H1 (cell line): ENCODE data around the gene GJD3. TPM values are rescaled to one million over a fixed set of nuclear protein-coding genes. Genes with fewer than 3 reads are reported as not detected.

Experiments
- CTCF ChIA-PET: fragments of 300-600 bp; sonication (Branson Sonifier 250); formaldehyde crosslinking; loops from one replicate; lab custom pipeline; 2021; ENCODE audit not compliant: partially characterized antibody; lab: Charles Lee
- POLR2A ChIA-PET: fragments of 300-600 bp; sonication (Branson Sonifier 250); formaldehyde crosslinking; loops from one replicate; lab custom pipeline; 2021; ENCODE audit warnings: inconsistent platforms; ENCODE audit not compliant: partially characterized antibody; lab: Charles Lee
- DNase-seq, 2 experiments: peaks; one replicate each; pipeline versions ENCODE4 v3.0.0 to v3.0.0-alpha.2; 2010 to 2022; ENCODE audit warnings: low spot score in 2 of 2, low read depth in 1 of 2, mixed read lengths in 1 of 2
- FAIRE-seq: peaks from 2 replicates; lab custom pipeline; 2011; peaks lifted over from hg19 to GRCh38; lab: Jason Lieb, UNC
- H2AFZ ChIP-seq: 2 replicates; pipeline ENCODE4 v1.8.1; 2012; ENCODE audit warnings: low read length, inconsistent platforms
- H2AK5ac ChIP-seq: 2 replicates; pipeline ENCODE4 v1.6.1; 2013; ENCODE audit warnings: low read depth, low read length
- H2BK120ac ChIP-seq: replicated peaks from 2 replicates; pipeline ENCODE3; 2013; ENCODE audit warnings: low read depth, low read length, inconsistent platforms
- H2BK12ac ChIP-seq: 2 replicates; pipeline ENCODE4 v1.6.1; 2013; ENCODE audit warnings: low read depth, low read length
- H2BK15ac ChIP-seq: 2 replicates; pipeline ENCODE4 v1.6.1; 2013; ENCODE audit warnings: low read length
- H2BK20ac ChIP-seq: 2 replicates; pipeline ENCODE4 v1.6.1; 2013; ENCODE audit warnings: low read length
- H2BK5ac ChIP-seq: 2 replicates; pipeline ENCODE4 v1.6.1; 2013; ENCODE audit warnings: low read depth, low read length
- H3K14ac ChIP-seq: 2 replicates; pipeline ENCODE4 v1.6.1; 2013; ENCODE audit warnings: inconsistent platforms; ENCODE audit not compliant: insufficient read length
- H3K18ac ChIP-seq: 2 replicates; pipeline ENCODE4 v1.6.1; 2013; ENCODE audit warnings: low read length; ENCODE audit errors: extremely low read depth
- H3K23ac ChIP-seq: 2 replicates; pipeline ENCODE4 v1.6.1; 2013; ENCODE audit warnings: inconsistent platforms; ENCODE audit not compliant: insufficient read length
- H3K23me2 ChIP-seq: 2 replicates; pipeline ENCODE4 v1.6.1; 2013; ENCODE audit warnings: low read depth, low read length
- H3K27ac ChIP-seq: 2 replicates; pipeline ENCODE4 v1.6.1; 2011; ENCODE audit warnings: low read depth, low read length, inconsistent platforms
- H3K27me3 ChIP-seq, 4 experiments: replicated peaks in 1 of 4; 1 replicate in 1 of 4; 2 replicates in 3 of 4; pipeline versions ENCODE4 v1.6.1 to v1.8.1; 2011 to 2013; ENCODE audit warnings: low read length in 3 of 4, mild to moderate bottlenecking in 3 of 4, inconsistent platforms in 2 of 4, mixed read lengths in 2 of 4, moderate library complexity in 1 of 4; ENCODE audit not compliant: control insufficient read depth in 3 of 4, insufficient read depth in 3 of 4; ENCODE audit errors: extremely low read depth in 1 of 4
- H3K36me3 ChIP-seq, 4 experiments: 2 replicates each; pipeline versions ENCODE4 v1.6.1 to v1.8.1; 2011 to 2013; ENCODE audit warnings: mild to moderate bottlenecking in 4 of 4, low read length in 3 of 4, moderate library complexity in 2 of 4, control low read depth in 1 of 4, inconsistent platforms in 1 of 4; ENCODE audit not compliant: insufficient read depth in 4 of 4, control insufficient read depth in 2 of 4
- H3K4ac ChIP-seq: replicated peaks from 2 replicates; pipeline ENCODE3; 2013; ENCODE audit warnings: low read length, low read depth, mixed read lengths, inconsistent platforms; ENCODE audit not compliant: insufficient read length
- H3K4me1 ChIP-seq, 4 experiments: replicated peaks in 1 of 4; 1 replicate in 1 of 4; 2 replicates in 3 of 4; pipeline versions ENCODE4 v1.6.1 to v1.8.1; 2011 to 2013; ENCODE audit warnings: low read length in 3 of 4, inconsistent platforms in 2 of 4, mixed read lengths in 1 of 4; ENCODE audit not compliant: insufficient read depth in 4 of 4, control insufficient read depth in 3 of 4
- H3K4me2 ChIP-seq, 2 experiments: 2 replicates each; pipeline versions ENCODE4 v1.6.1 to v1.8.1; 2011 to 2013; ENCODE audit warnings: low read depth in 2 of 2, low read length in 2 of 2, control low read depth in 1 of 2, inconsistent platforms in 1 of 2, mild to moderate bottlenecking in 1 of 2; ENCODE audit not compliant: insufficient read depth in 1 of 2
- H3K4me3 ChIP-seq, 4 experiments: fragments of 200-600, 300-600 bp in 1 of 4; sonication (generic), shearing (Covaris generic), sonication (Bioruptor Twin) in 1 of 4; 2 replicates each; pipeline versions ENCODE4 v1.5.1 to v1.8.1; 2011 to 2016; ENCODE audit warnings: low read length in 4 of 4, low read depth in 3 of 4, control low read depth in 2 of 4, inconsistent platforms in 2 of 4, mild to moderate bottlenecking in 2 of 4, mixed read lengths in 1 of 4, moderate library complexity in 1 of 4; ENCODE audit not compliant: insufficient read depth in 2 of 4; ENCODE audit errors: extremely low read depth in 1 of 4
- H3K56ac ChIP-seq: replicated peaks from 2 replicates; pipeline ENCODE3; 2013; ENCODE audit warnings: low read depth, mild to moderate bottlenecking, mixed read lengths, low read length, inconsistent platforms; ENCODE audit not compliant: insufficient read length
- H3K79me1 ChIP-seq: 2 replicates; pipeline ENCODE4 v1.6.1; 2013; ENCODE audit warnings: low read depth, low read length, control low read depth
- H3K79me2 ChIP-seq, 2 experiments: 2 replicates each; pipeline versions ENCODE4 v1.6.1 to v1.8.1; 2012 to 2013; ENCODE audit warnings: low read length in 2 of 2, mild to moderate bottlenecking in 2 of 2, inconsistent platforms in 1 of 2; ENCODE audit not compliant: insufficient read depth in 2 of 2, control insufficient read depth in 1 of 2
- H3K9ac ChIP-seq, 4 experiments: replicated peaks in 1 of 4; 1 replicate in 1 of 4; 2 replicates in 3 of 4; pipeline versions ENCODE4 v1.6.1 to v1.8.1; 2011 to 2013; ENCODE audit warnings: low read depth in 3 of 4, low read length in 3 of 4, control low read depth in 2 of 4, mild to moderate bottlenecking in 2 of 4, moderate library complexity in 2 of 4, inconsistent platforms in 1 of 4; ENCODE audit errors: extremely low read depth in 1 of 4
- H3K9me3 ChIP-seq, 2 experiments: 2 replicates each; pipeline versions ENCODE4 v1.6.1 to v1.8.1; 2012 to 2013; ENCODE audit warnings: mild to moderate bottlenecking in 2 of 2, moderate library complexity in 2 of 2, control low read depth in 1 of 2, inconsistent platforms in 1 of 2, low read depth in 1 of 2, low read length in 1 of 2, mixed read lengths in 1 of 2; ENCODE audit not compliant: insufficient read depth in 2 of 2
- H4K20me1 ChIP-seq, 2 experiments: replicated peaks in 1 of 2; 2 replicates each; pipeline versions ENCODE3 to v1.8.1; 2011 to 2013; ENCODE audit warnings: inconsistent platforms in 2 of 2, low read length in 2 of 2, mild to moderate bottlenecking in 1 of 2; ENCODE audit not compliant: insufficient read depth in 2 of 2, control insufficient read depth in 1 of 2
- H4K5ac ChIP-seq: 2 replicates; pipeline ENCODE4 v1.6.1; 2013; ENCODE audit warnings: low read length, low read depth, mixed read lengths, inconsistent platforms; ENCODE audit not compliant: insufficient read length
- H4K8ac ChIP-seq: 2 replicates; pipeline ENCODE4 v1.8.0; 2013; ENCODE audit warnings: mild to moderate bottlenecking, moderate library complexity, low read length, inconsistent platforms; ENCODE audit not compliant: insufficient read depth; ENCODE audit errors: extremely low read depth
- H4K91ac ChIP-seq: replicated peaks from 2 replicates; pipeline ENCODE3; 2013; ENCODE audit warnings: low read length, mixed read lengths, inconsistent platforms; ENCODE audit not compliant: insufficient read length
- BRCA1 ChIP-seq: IDR thresholded peaks from 2 replicates; pipeline ENCODE4 v1.6.1; 2012; ENCODE audit warnings: low read depth, low read length, improper control_type of control experiment
- CEBPB ChIP-seq: IDR thresholded peaks from 2 replicates; pipeline ENCODE4 v1.6.1; 2012; ENCODE audit warnings: low read depth, low read length
- CHD2 ChIP-seq: IDR thresholded peaks from 2 replicates; pipeline ENCODE4 v1.6.1; 2012; ENCODE audit warnings: low read length, improper control_type of control experiment
- EGR1 ChIP-seq: IDR thresholded peaks from 2 replicates; pipeline ENCODE4 v1.6.1; 2011; ENCODE audit warnings: low read depth, low read length, borderline replicate concordance
- EP300 ChIP-seq, 2 experiments: IDR thresholded peaks; 1 replicate in 1 of 2; 2 replicates in 1 of 2; pipeline ENCODE4 v1.6.1; 2011 to 2012; ENCODE audit warnings: low read depth in 2 of 2, low read length in 2 of 2, mild to moderate bottlenecking in 2 of 2, borderline replicate concordance in 1 of 2, inconsistent platforms in 1 of 2, moderate library complexity in 1 of 2
- GABPA ChIP-seq: IDR thresholded peaks from 2 replicates; pipeline ENCODE4 v1.6.1; 2011; ENCODE audit warnings: mild to moderate bottlenecking, low read length, moderate library complexity, borderline replicate concordance; ENCODE audit not compliant: insufficient read depth
- JUND ChIP-seq: IDR thresholded peaks from 2 replicates; pipeline ENCODE4 v1.6.1; 2011; ENCODE audit warnings: mild to moderate bottlenecking, improper control_type of control experiment, low read length
- SRF ChIP-seq: IDR thresholded peaks from 2 replicates; pipeline ENCODE4 v1.6.1; 2011; ENCODE audit warnings: mild to moderate bottlenecking, low read depth, low read length, moderate library complexity
- TEAD4 ChIP-seq: IDR thresholded peaks from 2 replicates; pipeline ENCODE4 v1.6.1; 2012; ENCODE audit warnings: low read depth, low read length, inconsistent platforms, mixed read lengths
- WGBS, 2 experiments: shearing (Covaris generic) in 1 of 2; methylation state at CpG; one replicate each; pipeline versions ENCODE4 v1.1.6 to v1.1.7; 2013 to 2015; ENCODE audit warnings: low lambda C conversion rate in 2 of 2, mixed read lengths in 2 of 2, inconsistent platforms in 1 of 2, low coverage in 1 of 2, missing lambda C conversion rate in 1 of 2; ENCODE audit not compliant: insufficient replicate concordance in 2 of 2, insufficient coverage in 1 of 2, insufficient read length in 1 of 2; ENCODE audit errors: extremely low coverage in 1 of 2, missing lambda C conversion rate in 1 of 2; 5-methylcytosine and 5-hydroxymethylcytosine counted together
- polyA plus RNA-seq, 7 experiments: library from polyadenylated mRNA; depleted of rRNA in 3 of 7; stranded (reverse) in 5 of 7; unstranded in 2 of 7; fragments of >200 nt in 5 of 7; fragments of 200-250 nt in 2 of 7; gene quantifications; 1 replicate in 5 of 7; 2 replicates in 1 of 7; 4 replicates in 1 of 7; pipeline versions ENCODE4 v1.2.1 to v1.2.3, GENCODE V29; 2011 to 2013; ENCODE audit warnings: missing spikeins in 2 of 7, mixed read lengths in 2 of 7
- total RNA-seq: library from RNA; stranded (reverse); fragmentation: NEBNext Ultra II Directional; extraction: Animal tissue kit (Norgen Biotek cat#: 25700); gene quantifications from 2 replicates; pipeline ENCODE4 v1.2.1, GENCODE V29; 2021
- TF ChIP-seq, protein P1 (sequence below): IDR thresholded peaks from 2 replicates; pipeline ENCODE4 v1.6.1; 2011; ENCODE audit warnings: low read depth, mild to moderate bottlenecking, low read length; ENCODE audit not compliant: insufficient read depth

GJD3 gene
- total and polyA plus RNA-seq, 2 of the 8 experiments (the other 6 are each of a cell fraction or from before 2014, with no cell fraction given), result 0.53 to 1.9 TPM

DNA sequence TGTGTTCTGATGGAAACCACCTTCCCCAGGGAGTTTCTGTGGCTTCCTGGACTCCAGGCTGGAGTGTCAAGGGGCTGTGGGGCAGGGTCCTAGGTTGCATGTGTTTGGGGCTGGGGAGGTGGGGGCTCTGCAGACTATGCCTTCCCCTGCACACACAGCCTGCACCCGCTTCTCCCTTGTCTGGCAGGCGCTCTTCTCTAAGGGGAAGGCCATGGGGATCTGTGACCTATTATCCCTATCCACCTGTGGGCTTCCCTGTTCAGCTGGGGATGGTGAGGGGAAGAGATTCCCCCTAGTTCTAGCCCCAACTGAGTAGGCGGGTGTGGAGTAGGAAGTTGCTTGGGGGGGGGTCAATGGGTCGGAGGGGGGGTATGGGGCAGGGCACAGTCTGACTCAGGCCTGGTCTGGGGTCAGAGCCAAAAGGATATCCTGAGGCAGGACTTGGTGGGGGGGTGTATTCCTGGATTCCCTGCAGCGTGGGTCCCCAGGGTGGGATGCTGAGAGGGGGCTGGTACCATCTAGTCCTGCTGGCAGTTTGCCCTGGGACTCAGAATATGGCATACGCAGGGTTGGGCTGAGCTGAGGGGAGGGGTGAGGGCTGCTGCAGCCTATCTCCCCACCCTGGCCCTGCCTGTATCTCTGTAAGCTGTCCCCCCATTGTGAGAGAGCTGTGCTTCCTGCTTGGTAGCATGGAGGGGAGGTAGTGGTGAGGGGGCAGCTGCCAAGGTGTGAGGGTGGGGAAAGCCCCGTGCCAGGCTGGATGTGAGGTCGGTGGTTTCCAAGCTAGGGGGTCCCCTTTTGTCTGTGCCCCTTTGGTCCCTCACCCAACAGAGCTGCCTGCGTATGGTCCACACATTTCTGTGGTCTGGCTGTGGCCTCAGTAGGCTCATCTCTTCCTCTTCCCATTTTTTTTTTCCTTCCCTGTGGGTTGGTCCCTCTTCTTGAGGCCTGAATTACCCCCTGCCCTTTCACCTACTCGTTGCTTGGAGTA is 40.9 kb downstream of the GJD3 start:
- no peak overlapping the region for H3K56ac ChIP-seq
- no peak overlapping the region for H4K91ac ChIP-seq
- no peak overlapping the region for H2BK20ac ChIP-seq
- no peak overlapping the region for H3K4ac ChIP-seq
- CTCF ChIA-PET, result interaction anchor here (0.6 to 39.2 kb wide), 4 partner anchors 17 to 718 kb away, joined by 3 to 1198 read pairs (median 4); partner anchors contain the start of gene GJD3
- peaks cover 19% of the 10 kb centered on the region for H3K79me1 ChIP-seq
- H2BK12ac ChIP-seq, result no peak overlapping the region
- DNase-seq (no peak), FAIRE-seq (no peak)
- no peak overlapping the region for H2BK120ac ChIP-seq
- no peak overlapping the region for H4K5ac ChIP-seq
- no peak overlapping the region for H2BK15ac ChIP-seq
- H3K9ac ChIP-seq, result no peak overlapping the region
- no peak overlapping the region for H3K4me3 ChIP-seq
- no peak overlapping the region; the same call in 1 of the 2 replicates for H3K18ac ChIP-seq
- peaks cover 3% of the 10 kb centered on the region; the same call in 1 of the 2 replicates for H3K23me2 ChIP-seq
- no peak overlapping the region for H3K14ac ChIP-seq
- no peaks in the 10 kb centered on the region for H3K9me3 ChIP-seq
- no peak overlapping the region for H2AFZ ChIP-seq
- POLR2A ChIA-PET, result interaction anchor here (0.7 to 30.6 kb wide), 4 partner anchors 8 to 28 kb away, joined by 3 to 540 read pairs (median 6); partner anchors contain the start of genes CDC6 and RARA
- no peaks in the 10 kb centered on the region for H3K36me3 ChIP-seq
- 0 out of 2 replicates have a peak overlapping the region, but pooled peaks have one; percentile 65 for H2AK5ac ChIP-seq
- peaks cover 0 to 11% (median 5%) of the 10 kb centered on the region in 4 experiments; a peak in 5 of 7 replicates for H3K27me3 ChIP-seq
- H3K27ac ChIP-seq, result no peak overlapping the region
- no peak overlapping the region for H3K4me2 ChIP-seq
- H3K79me2 ChIP-seq, result peaks cover 0 to 27% of the 10 kb centered on the region in 2 experiments; a peak in 2 of 4 replicates
- WGBS, 2 experiments, result 85% methylated on average over 8 of the region's 10 CpGs; no CpG with 5 or more reads in 1 of the 2 experiments
- no peak overlapping the region for H3K23ac ChIP-seq
- H4K20me1 ChIP-seq, result peaks cover 20 to 37% of the 10 kb centered on the region in 2 experiments
- H2BK5ac ChIP-seq, result no peak overlapping the region
- H4K8ac ChIP-seq, result peak overlapping the region; percentile 48
- H3K4me1 ChIP-seq, result peaks cover 0 to 22% (median 15%) of the 10 kb centered on the region in 4 experiments; a peak in 6 of 7 replicates
- no peak for TF ChIP-seq JUND
- no peak for TF ChIP-seq EGR1
- no peak for TF ChIP-seq GABPA
- TF ChIP-seq, protein P1, sequence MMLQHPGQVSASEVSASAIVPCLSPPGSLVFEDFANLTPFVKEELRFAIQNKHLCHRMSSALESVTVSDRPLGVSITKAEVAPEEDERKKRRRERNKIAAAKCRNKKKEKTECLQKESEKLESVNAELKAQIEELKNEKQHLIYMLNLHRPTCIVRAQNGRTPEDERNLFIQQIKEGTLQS, result no peak
- no peak for TF ChIP-seq CEBPB
- TF ChIP-seq TEAD4, result no peak
- no peak for TF ChIP-seq CHD2
- no peak for TF ChIP-seq EP300 (IDR thresholded peaks at IDR 0.05; ENCODE audit: borderline replicate concordance in 1 of 2, low read depth in 2 of 2, low read length in 2 of 2)
- no peak for TF ChIP-seq BRCA1
- TF ChIP-seq SRF, result no peak
